HCT116 (cell line): Measurements from ENCODE around the gene CASK. TPM values are rescaled to one million over a fixed set of nuclear protein-coding genes. Genes with fewer than 3 reads are reported as not detected.

Experiments used
- ATAC-seq: fragments of 200-7000 bp; cut with Tn5 transposase; 2 replicates; pipeline ENCODE4 v1.9.1; 2020; ENCODE audit warnings: mild to moderate bottlenecking, moderate library complexity
- BruUV-seq: library from RNA; stranded (reverse); fragments of 400-500 nt; replicated peaks from 2 replicates; lab custom pipeline; 2021; lab: Mats Ljungman, UMichigan
- CTCF ChIA-PET: fragments of 300-600 bp; sonication (Branson Sonifier 250); formaldehyde crosslinking; loops from one replicate; lab custom pipeline; 2021; ENCODE audit warnings: antibody characterized with exemption; lab: Charles Lee
- POLR2A ChIA-PET: fragments of 300-600, 350-600 bp; sonication (Branson Sonifier 250); formaldehyde crosslinking; loops from one replicate; lab custom pipeline; 2021; ENCODE audit warnings: antibody characterized with exemption; lab: Charles Lee
- RAD21 ChIA-PET, 2 experiments: fragments of 300-600 bp; sonication (Branson Sonifier 250); formaldehyde crosslinking; loops; one replicate each; lab custom pipeline; 2023; ENCODE audit warnings: low total read pairs in 2 of 2; ENCODE audit not compliant: uncharacterized antibody in 2 of 2, unreplicated experiment in 2 of 2, low non-redundant PET in 1 of 2; lab: Charles Lee
- DNase-seq: peaks from one replicate; pipeline ENCODE4 v3.0.0-alpha.2; 2010; ENCODE audit warnings: low read depth, low spot score
- H2AFZ ChIP-seq: fragments of 200-600 bp; shearing (Covaris generic), sonication (generic); 2 replicates; pipeline ENCODE4 v1.6.1; 2017; ENCODE audit warnings: low read depth, mixed run types, mixed read lengths, antibody characterized with exemption, low read length; ENCODE audit not compliant: poor library complexity, severe bottlenecking
- H3K27ac ChIP-seq: 2 replicates; pipeline ENCODE4 v1.5.1; 2012; ENCODE audit warnings: low read depth, low read length
- H3K27me3 ChIP-seq: fragments of 200-600 bp; sonication (generic); 2 replicates; pipeline ENCODE4 v1.6.1; 2016; ENCODE audit warnings: mixed run types, low read length, mixed read lengths; ENCODE audit not compliant: insufficient read depth
- H3K36me3 ChIP-seq, 2 experiments: fragments of 200-500 bp in 1 of 2; fragments of 200-600 bp in 1 of 2; sonication (Bioruptor generic) in 1 of 2; sonication (generic) in 1 of 2; 2 replicates each; pipeline versions ENCODE4 v1.5.1 to v1.6.1; 2014 to 2016; ENCODE audit warnings: low read length in 2 of 2, inconsistent platforms in 1 of 2, mixed read lengths in 1 of 2, mixed run types in 1 of 2; ENCODE audit not compliant: insufficient read depth in 2 of 2, control insufficient read depth in 1 of 2
- H3K4me1 ChIP-seq, 2 experiments: fragments of 200-600 bp in 1 of 2; sonication (generic) in 1 of 2; 2 replicates each; pipeline versions ENCODE4 v1.5.1 to v1.6.1; 2012 to 2017; ENCODE audit warnings: low read length in 2 of 2, inconsistent platforms in 1 of 2, mild to moderate bottlenecking in 1 of 2, mixed read lengths in 1 of 2, mixed run types in 1 of 2, moderate library complexity in 1 of 2; ENCODE audit not compliant: insufficient read depth in 2 of 2, control insufficient read depth in 1 of 2
- H3K4me2 ChIP-seq: fragments of 200-600 bp; sonication (generic); 2 replicates; pipeline ENCODE4 v1.6.1; 2017; ENCODE audit warnings: mixed run types, low read length, mixed read lengths
- H3K4me3 ChIP-seq, 2 experiments: fragments of 200-600 bp in 1 of 2; sonication (generic) in 1 of 2; replicated peaks in 1 of 2; 2 replicates each; pipeline ENCODE4 v1.5.1; 2011 to 2016; ENCODE audit warnings: low read length in 2 of 2, control low read depth in 1 of 2, low read depth in 1 of 2, mild to moderate bottlenecking in 1 of 2, mixed read lengths in 1 of 2, mixed run types in 1 of 2
- H3K79me2 ChIP-seq: fragments of 200-600 bp; sonication (generic); 2 replicates; pipeline ENCODE4 v1.6.1; 2017; ENCODE audit warnings: mild to moderate bottlenecking, mixed run types, low read length, moderate library complexity, mixed read lengths; ENCODE audit not compliant: insufficient read depth
- H3K9ac ChIP-seq: fragments of 200-600 bp; sonication (generic); 2 replicates; pipeline ENCODE4 v1.6.1; 2016; ENCODE audit warnings: low read length, mixed read lengths
- H3K9me2 ChIP-seq: fragments of 200-600 bp; sonication (generic), shearing (Covaris generic); 2 replicates; pipeline ENCODE4 v1.6.1; 2017; ENCODE audit warnings: mixed run types, mild to moderate bottlenecking, moderate library complexity; ENCODE audit not compliant: insufficient read depth
- H3K9me3 ChIP-seq, 2 experiments: fragments of 200-500 bp in 1 of 2; fragments of 200-600 bp in 1 of 2; sonication (Bioruptor generic) in 1 of 2; sonication (generic) in 1 of 2; 2 replicates each; pipeline ENCODE4 v1.6.1; 2014 to 2017; ENCODE audit warnings: low read length in 2 of 2, mixed read lengths in 2 of 2, inconsistent platforms in 1 of 2, low read depth in 1 of 2, mild to moderate bottlenecking in 1 of 2, mixed run types in 1 of 2, moderate library complexity in 1 of 2; ENCODE audit not compliant: control insufficient read depth in 1 of 2, insufficient read depth in 1 of 2
- H4K20me1 ChIP-seq: fragments of 200-600 bp; sonication (generic), shearing (Covaris generic); 2 replicates; pipeline ENCODE4 v1.6.1; 2017; ENCODE audit warnings: mixed run types, mild to moderate bottlenecking, moderate library complexity; ENCODE audit not compliant: insufficient read depth
- CEBPB ChIP-seq: IDR thresholded peaks from 2 replicates; pipeline ENCODE4 v1.6.1; 2012; ENCODE audit warnings: low read depth
- ELF1 ChIP-seq: IDR thresholded peaks from 2 replicates; pipeline ENCODE4 v1.6.1; 2012; ENCODE audit warnings: low read depth, borderline replicate concordance
- POLR2A ChIP-seq: IDR thresholded peaks from 2 replicates; pipeline ENCODE4 v1.7.0; 2011; ENCODE audit warnings: borderline replicate concordance; ENCODE audit not compliant: insufficient read depth, insufficient read length; ENCODE audit errors: extremely low read depth
- POLR2AphosphoS5 ChIP-seq: IDR thresholded peaks from 2 replicates; pipeline ENCODE4 v1.6.1; 2011; ENCODE audit warnings: mild to moderate bottlenecking, low read depth, low read length, moderate library complexity
- SP1 ChIP-seq: IDR thresholded peaks from 2 replicates; pipeline ENCODE4 v1.6.1; 2012; ENCODE audit warnings: low read depth
- SRF ChIP-seq: IDR thresholded peaks from 2 replicates; pipeline ENCODE4 v1.6.1; 2012; ENCODE audit warnings: low read depth
- YY1 ChIP-seq: IDR thresholded peaks from 2 replicates; pipeline ENCODE4 v1.6.1; 2011; ENCODE audit warnings: low read length, low read depth, moderate library complexity, mild to moderate bottlenecking; ENCODE audit not compliant: insufficient replicate concordance; ENCODE audit errors: extremely low read depth
- intact Hi-C: fragments of 100-400 bp; cut with micrococcal nuclease; formaldehyde crosslinking; loops from 2 replicates; pipeline ENCODE4 v1.10.0; 2022
- total RNA-seq: library from RNA; stranded (reverse); gene quantifications from one replicate; pipeline ENCODE4 v1.2.1, GENCODE V29; 2021; ENCODE audit not compliant: unreplicated experiment
- TF ChIP-seq, protein P1 (sequence below): IDR thresholded peaks from 2 replicates; pipeline ENCODE4 v1.6.1; 2012
- TF ChIP-seq, protein P2 (sequence below): IDR thresholded peaks from 2 replicates; pipeline ENCODE4 v1.6.1; 2012
- TF ChIP-seq, protein P3 (sequence below): IDR thresholded peaks from 2 replicates; pipeline ENCODE4 v1.6.1; 2012; ENCODE audit warnings: low read depth
- TF ChIP-seq, protein P4 (sequence below), 3 experiments: fragments of 200-600 bp in 1 of 3; sonication (generic) in 1 of 3; IDR thresholded peaks in 2 of 3; conservative IDR thresholded peaks in 1 of 3; 2 replicates each; pipeline ENCODE4 v1.5.1; 2012 to 2017; ENCODE audit warnings: low read depth in 2 of 3, low read length in 2 of 3, antibody characterized with exemption in 1 of 3, borderline replicate concordance in 1 of 3, control low read depth in 1 of 3, mild to moderate bottlenecking in 1 of 3, mixed read lengths in 1 of 3, mixed run types in 1 of 3, moderate library complexity in 1 of 3; ENCODE audit not compliant: insufficient read depth in 1 of 3

CASK gene
- total RNA-seq, 1 experiment from 2014 or later: 39.0 TPM

DNA sequence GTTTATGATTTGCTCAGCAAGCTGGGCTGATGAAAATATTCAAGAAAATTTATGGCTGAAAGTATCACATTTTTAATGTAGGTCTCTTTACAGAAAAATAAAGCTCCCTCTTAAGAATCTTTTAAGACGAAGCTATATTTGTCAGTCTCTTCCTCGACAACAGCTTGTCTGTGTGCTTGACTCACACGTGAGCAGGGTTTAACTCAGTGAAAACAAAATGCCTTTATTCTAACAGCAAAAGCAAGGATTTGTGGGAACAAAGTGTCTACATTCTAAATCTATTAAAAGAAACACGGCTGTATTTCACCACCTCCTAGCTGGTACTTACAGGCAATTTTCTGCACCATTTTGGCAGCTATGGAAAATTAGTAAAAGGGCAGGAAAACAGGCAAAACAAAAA is 400.7 kb downstream of the CASK start:
- Histone ChIP-seq H2AFZ (no peak overlapping the region), H3K4me3 (no peak overlapping the region), H3K9ac (no peak overlapping the region), H3K9me3 (no peaks in the 10 kb centered on the region), H3K4me2 (no peak overlapping the region), H3K27me3 (no peaks in the 10 kb centered on the region), H3K4me1 (peaks cover 0 to 13% of the 10 kb centered on the region in 2 experiments; a peak in 2 of 4 replicates), H3K9me2 (no peaks in the 10 kb centered on the region), H3K36me3 (no peaks in the 10 kb centered on the region), H4K20me1 (no peaks in the 10 kb centered on the region), H3K79me2 (no peaks in the 10 kb centered on the region), H3K27ac (no peak overlapping the region)
- TF ChIP-seq, protein P1, sequence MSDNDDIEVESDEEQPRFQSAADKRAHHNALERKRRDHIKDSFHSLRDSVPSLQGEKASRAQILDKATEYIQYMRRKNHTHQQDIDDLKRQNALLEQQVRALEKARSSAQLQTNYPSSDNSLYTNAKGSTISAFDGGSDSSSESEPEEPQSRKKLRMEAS: no peak
- TF ChIP-seq, protein P2, sequence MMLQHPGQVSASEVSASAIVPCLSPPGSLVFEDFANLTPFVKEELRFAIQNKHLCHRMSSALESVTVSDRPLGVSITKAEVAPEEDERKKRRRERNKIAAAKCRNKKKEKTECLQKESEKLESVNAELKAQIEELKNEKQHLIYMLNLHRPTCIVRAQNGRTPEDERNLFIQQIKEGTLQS: no peak
- TF ChIP-seq, protein P3, sequence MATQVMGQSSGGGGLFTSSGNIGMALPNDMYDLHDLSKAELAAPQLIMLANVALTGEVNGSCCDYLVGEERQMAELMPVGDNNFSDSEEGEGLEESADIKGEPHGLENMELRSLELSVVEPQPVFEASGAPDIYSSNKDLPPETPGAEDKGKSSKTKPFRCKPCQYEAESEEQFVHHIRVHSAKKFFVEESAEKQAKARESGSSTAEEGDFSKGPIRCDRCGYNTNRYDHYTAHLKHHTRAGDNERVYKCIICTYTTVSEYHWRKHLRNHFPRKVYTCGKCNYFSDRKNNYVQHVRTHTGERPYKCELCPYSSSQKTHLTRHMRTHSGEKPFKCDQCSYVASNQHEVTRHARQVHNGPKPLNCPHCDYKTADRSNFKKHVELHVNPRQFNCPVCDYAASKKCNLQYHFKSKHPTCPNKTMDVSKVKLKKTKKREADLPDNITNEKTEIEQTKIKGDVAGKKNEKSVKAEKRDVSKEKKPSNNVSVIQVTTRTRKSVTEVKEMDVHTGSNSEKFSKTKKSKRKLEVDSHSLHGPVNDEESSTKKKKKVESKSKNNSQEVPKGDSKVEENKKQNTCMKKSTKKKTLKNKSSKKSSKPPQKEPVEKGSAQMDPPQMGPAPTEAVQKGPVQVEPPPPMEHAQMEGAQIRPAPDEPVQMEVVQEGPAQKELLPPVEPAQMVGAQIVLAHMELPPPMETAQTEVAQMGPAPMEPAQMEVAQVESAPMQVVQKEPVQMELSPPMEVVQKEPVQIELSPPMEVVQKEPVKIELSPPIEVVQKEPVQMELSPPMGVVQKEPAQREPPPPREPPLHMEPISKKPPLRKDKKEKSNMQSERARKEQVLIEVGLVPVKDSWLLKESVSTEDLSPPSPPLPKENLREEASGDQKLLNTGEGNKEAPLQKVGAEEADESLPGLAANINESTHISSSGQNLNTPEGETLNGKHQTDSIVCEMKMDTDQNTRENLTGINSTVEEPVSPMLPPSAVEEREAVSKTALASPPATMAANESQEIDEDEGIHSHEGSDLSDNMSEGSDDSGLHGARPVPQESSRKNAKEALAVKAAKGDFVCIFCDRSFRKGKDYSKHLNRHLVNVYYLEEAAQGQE: no peak
- TF ChIP-seq POLR2A (no peak), CEBPB (no peak), ELF1 (no peak)
- no peak for ATAC-seq
- ChIA-PET CTCF (no interaction called here), RAD21 (no interaction called here), POLR2A (no interaction called here)
- BruUV-seq: no TSS peak
- DNase-seq: no peak
- intact Hi-C loops: no loop called here

DNA sequence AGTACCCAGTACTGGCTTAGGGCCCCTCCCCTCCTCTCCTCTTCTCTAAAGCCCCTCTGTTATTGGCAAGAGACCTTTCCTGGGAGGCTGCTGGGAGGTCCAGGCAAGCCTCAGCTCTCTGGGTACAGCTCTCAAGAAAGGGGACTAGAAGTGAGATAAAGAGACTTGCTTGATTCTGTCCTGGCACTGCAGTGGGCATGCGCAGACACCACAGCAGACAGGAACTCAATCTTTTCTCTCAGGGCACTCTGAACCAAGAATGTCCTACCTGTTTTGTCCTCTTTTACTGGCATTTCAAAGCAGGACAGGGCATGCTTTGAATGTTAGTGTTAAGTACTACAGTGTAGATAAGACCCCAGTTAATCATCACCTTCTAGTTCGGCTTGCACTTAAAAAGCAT is 401.3 kb downstream of the CASK start:
- H3K27me3 ChIP-seq: no peaks in the 10 kb centered on the region
- no TSS peak for BruUV-seq
- no peak overlapping the region for H3K4me3 ChIP-seq
- H3K9ac ChIP-seq: no peak overlapping the region
- H3K27ac ChIP-seq: no peak overlapping the region
- CTCF ChIA-PET: no interaction called here
- POLR2A ChIA-PET: no interaction called here
- intact Hi-C loops: no loop called here
- no peak for TF ChIP-seq CEBPB
- TF ChIP-seq, protein P4, sequence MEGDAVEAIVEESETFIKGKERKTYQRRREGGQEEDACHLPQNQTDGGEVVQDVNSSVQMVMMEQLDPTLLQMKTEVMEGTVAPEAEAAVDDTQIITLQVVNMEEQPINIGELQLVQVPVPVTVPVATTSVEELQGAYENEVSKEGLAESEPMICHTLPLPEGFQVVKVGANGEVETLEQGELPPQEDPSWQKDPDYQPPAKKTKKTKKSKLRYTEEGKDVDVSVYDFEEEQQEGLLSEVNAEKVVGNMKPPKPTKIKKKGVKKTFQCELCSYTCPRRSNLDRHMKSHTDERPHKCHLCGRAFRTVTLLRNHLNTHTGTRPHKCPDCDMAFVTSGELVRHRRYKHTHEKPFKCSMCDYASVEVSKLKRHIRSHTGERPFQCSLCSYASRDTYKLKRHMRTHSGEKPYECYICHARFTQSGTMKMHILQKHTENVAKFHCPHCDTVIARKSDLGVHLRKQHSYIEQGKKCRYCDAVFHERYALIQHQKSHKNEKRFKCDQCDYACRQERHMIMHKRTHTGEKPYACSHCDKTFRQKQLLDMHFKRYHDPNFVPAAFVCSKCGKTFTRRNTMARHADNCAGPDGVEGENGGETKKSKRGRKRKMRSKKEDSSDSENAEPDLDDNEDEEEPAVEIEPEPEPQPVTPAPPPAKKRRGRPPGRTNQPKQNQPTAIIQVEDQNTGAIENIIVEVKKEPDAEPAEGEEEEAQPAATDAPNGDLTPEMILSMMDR (IDR thresholded peaks at IDR 0.05 in 2 of 3, conservative IDR thresholded peaks at IDR 0.05 in 1 of 3; ENCODE audit: borderline replicate concordance in 1 of 3, insufficient read depth in 1 of 3, low read depth in 2 of 3, low read length in 2 of 3): no peak
- no peak for TF ChIP-seq POLR2AphosphoS5
- TF ChIP-seq SRF: no peak
- no peak for TF ChIP-seq YY1
- TF ChIP-seq SP1: no peak
- no peak for TF ChIP-seq POLR2A
- TF ChIP-seq, all 23 proteins: peak for 0
- Histone ChIP-seq H3K4me1 (peaks cover 0 to 8% of the 10 kb centered on the region in 2 experiments; a peak in 2 of 4 replicates), H3K9me2 (no peaks in the 10 kb centered on the region), H3K79me2 (no peaks in the 10 kb centered on the region), H3K36me3 (no peaks in the 10 kb centered on the region), H2AFZ (no peak overlapping the region), H3K4me2 (no peak overlapping the region), H4K20me1 (no peaks in the 10 kb centered on the region), H3K9me3 (no peaks in the 10 kb centered on the region)
- ATAC-seq: no peak
- no peak for DNase-seq
- RAD21 ChIA-PET: no interaction called here
